GM12891 (cell line): ENCODE measurements around the gene NCOR2.

Source experiments
- POLR2A ChIP-seq: IDR thresholded peaks from 2 replicates; pipeline ENCODE4 v1.6.1; 2011; ENCODE audit warnings: low read depth, low read length, control low read depth
- POLR2AphosphoS5 ChIP-seq: IDR thresholded peaks from 2 replicates; pipeline ENCODE4 v1.6.1; 2011; ENCODE audit warnings: low read depth, low read length, control low read depth
- SPI1 ChIP-seq: IDR thresholded peaks from 2 replicates; pipeline ENCODE4 v1.6.1; 2011; ENCODE audit warnings: low read depth, low read length, control low read depth
- TAF1 ChIP-seq: IDR thresholded peaks from 2 replicates; pipeline ENCODE4 v1.6.1; 2011; ENCODE audit warnings: low read depth, low read length, control low read depth

DNA sequence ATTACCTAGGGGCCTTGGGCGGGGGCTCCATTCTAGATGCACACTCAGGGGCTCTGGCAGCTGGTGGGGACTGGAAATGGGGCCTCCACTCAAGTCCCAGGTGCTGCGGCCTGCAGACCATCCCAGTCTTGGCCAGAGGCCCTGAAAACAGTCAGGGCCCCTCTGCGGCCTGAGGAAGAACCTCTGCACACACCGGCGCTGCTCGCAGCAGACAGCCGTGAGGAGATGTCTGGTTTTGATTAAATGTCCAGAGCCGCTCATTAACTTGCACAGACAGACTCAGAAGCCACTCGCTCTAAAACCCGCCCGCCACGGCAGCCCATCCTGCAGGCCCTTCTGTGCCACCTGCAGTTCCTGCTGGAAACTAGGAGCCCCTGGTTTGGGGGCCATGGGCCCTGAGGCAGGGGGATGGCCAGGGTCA, 36.4 kb upstream of the NCOR2 start:
- TF ChIP-seq POLR2A, result no peak
- no peak for TF ChIP-seq POLR2AphosphoS5
- TF ChIP-seq SPI1, result no peak
- no peak for TF ChIP-seq TAF1
